ENCODE results near the gene SNPH.

DNA sequence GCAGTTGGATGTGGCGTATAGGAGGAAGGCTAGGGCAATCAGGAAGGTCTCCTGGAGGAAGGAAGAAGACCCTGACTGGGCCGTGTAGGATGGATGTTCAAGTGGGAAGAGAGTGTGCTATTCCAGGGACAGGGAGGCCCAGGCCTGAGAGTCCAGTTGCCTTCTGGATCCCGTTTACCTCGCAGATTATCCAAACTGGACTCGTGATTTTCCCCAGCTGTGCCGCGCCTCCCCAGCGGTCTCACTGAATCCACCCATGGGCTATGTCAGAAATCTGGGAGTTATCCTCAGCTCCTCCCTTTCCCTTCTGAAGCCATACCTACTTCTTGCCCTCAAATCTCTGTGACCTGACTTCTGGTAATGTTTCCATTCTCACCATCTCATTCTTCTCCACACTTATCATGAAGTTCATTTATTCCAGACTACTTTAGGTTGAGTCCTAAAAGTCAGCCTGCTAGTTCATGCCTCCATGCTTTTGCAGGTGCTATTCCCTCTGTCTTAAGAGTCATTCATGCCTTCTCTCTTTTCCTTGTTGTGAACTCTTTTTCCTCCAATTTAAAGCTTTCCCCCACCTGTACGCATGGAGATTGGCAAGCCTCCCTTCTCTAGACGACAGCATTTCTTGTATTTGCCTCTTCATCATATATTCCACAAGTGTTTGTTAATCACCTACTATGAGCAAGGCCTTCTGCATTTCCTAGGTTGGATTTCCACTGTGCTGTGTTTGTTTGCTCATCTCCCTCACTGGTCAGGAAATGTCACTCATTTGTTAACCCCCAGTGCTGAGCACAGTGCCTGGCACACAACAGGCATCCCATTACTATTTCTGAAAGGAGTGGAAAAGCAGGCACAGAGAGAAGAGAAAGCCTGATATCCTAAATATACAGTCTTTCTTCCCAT, 60.2 kb downstream of the SNPH start:
- TF ChIP-seq CTCF (IDR thresholded peaks at IDR 0.05; ENCODE audit: low read depth, low read length, missing input control): no peak
- TF ChIP-seq RXRA (IDR thresholded peaks at IDR 0.05): no peak
- no peak for TF ChIP-seq MAX (IDR thresholded peaks at IDR 0.05)
- TF ChIP-seq TAF1 (conservative IDR thresholded peaks at IDR 0.05): no peak
- no peak for TF ChIP-seq ZBTB33 (IDR thresholded peaks at IDR 0.05)
- no peak for TF ChIP-seq FOXA1 (IDR thresholded peaks at IDR 0.05)

Data from liver (tissue), 3 donors.